ENCODE results near the gene ANKRD12.

- TF ChIP-seq CTCF (IDR thresholded peaks at IDR 0.05), result no peak
- no peak for TF ChIP-seq STAT6 (CRISPR knock-in tag; conservative IDR thresholded peaks at IDR 0.05; ENCODE audit: low read depth)
- no peak for TF ChIP-seq AR (CRISPR knock-in tag; IDR thresholded peaks at IDR 0.05)
- TF ChIP-seq ETV6 (CRISPR knock-in tag; IDR thresholded peaks at IDR 0.05), result no peak
- TF ChIP-seq RELA (CRISPR knock-in tag; IDR thresholded peaks at IDR 0.05; ENCODE audit: borderline replicate concordance), result no peak
- TF ChIP-seq FOXP1 (CRISPR knock-in tag; IDR thresholded peaks at IDR 0.05; ENCODE audit: borderline replicate concordance), result no peak
- TF ChIP-seq KAT7 (CRISPR knock-in tag; IDR thresholded peaks at IDR 0.05; ENCODE audit: borderline replicate concordance), result no peak
- TF ChIP-seq ATF2 (CRISPR knock-in tag; IDR thresholded peaks at IDR 0.05; ENCODE audit: borderline replicate concordance, low read depth), result no peak
Measured at GRCh38 chr18:9173770-9174233, 37.2 kb downstream of the ANKRD12 start.
